IPS-18a (cell line): ENCODE measurements around the gene TMPRSS11B.

Experiments
- H3K27ac ChIP-seq: one replicate; pipeline ENCODE4 v1.5.1; 2013; ENCODE audit warnings: low read length
- H3K27me3 ChIP-seq: one replicate; pipeline ENCODE4 v1.6.1; 2013; ENCODE audit warnings: mild to moderate bottlenecking, low read length; ENCODE audit not compliant: control insufficient read depth, insufficient read depth
- H3K36me3 ChIP-seq: one replicate; pipeline ENCODE4 v1.6.1; 2013; ENCODE audit warnings: low read depth, low read length; ENCODE audit not compliant: control insufficient read depth
- H3K4me1 ChIP-seq: one replicate; pipeline ENCODE4 v1.6.1; 2013; ENCODE audit warnings: low read depth, low read length; ENCODE audit not compliant: control insufficient read depth
- H3K4me3 ChIP-seq: one replicate; pipeline ENCODE4 v1.5.1; 2013; ENCODE audit warnings: low read length
- H3K9ac ChIP-seq: one replicate; pipeline ENCODE4 v1.6.1; 2013; ENCODE audit warnings: mild to moderate bottlenecking, low read length, moderate library complexity
- H3K9me3 ChIP-seq: one replicate; pipeline ENCODE4 v1.6.1; 2013; ENCODE audit warnings: low read depth, low read length; ENCODE audit not compliant: control insufficient read depth

Gene TMPRSS11B

DNA sequence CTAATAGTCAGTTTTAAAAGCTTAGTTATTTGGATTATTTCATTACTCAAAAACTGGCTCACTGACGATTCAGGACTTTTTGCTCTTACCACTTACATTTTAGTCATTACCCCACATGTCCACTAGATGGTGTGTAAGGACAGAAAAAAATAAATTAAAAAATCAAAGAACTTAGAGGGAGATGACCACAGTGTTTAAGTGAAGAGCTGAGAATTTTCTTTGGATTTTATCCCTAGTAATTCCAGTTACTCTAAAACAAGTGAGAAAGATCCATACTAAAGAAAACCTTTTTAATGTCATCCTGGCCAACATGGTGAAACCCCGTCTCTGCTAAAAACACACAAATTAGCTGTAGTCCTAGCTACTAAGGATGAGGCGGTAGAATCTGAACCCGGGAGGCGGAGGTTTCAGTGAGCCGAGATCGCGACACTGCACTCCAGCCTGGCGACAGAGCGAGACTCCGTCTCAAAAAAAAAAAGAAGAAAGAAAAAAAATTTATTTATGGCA, 26.4 kb upstream of the TMPRSS11B start:
- H3K27ac ChIP-seq = no peak overlapping the region
- H3K9ac ChIP-seq = peak overlapping the region; percentile 35
- no peaks in the 10 kb centered on the region for H3K27me3 ChIP-seq
- no peaks in the 10 kb centered on the region for H3K36me3 ChIP-seq
- H3K4me1 ChIP-seq = peaks cover 23% of the 10 kb centered on the region
- peak overlapping the region; percentile 46 for H3K4me3 ChIP-seq
- H3K9me3 ChIP-seq = peaks cover 16% of the 10 kb centered on the region

DNA sequence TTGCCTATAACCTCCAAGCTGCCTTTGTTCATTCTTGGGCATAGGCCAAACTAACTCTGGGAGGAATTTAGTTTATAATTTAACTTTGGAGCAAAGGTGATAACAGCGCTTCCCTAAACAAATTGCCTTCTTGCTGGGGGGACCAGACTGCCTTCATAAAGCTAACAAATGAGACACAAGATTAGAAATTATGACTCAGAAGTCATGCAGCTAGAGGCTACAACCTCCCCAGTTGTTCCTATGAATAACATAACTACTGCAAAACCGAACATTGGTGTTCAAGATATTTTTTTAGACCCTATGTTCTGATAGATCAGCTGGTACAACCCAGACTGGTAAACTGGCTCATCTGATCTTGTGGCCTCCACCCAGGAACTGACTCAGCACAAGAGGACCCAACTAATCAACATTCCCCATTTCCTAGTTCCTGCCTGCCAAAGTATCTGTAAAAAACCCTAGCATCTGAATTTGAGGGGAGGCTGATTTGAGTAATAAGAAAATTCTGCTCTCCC, 22.0 kb upstream of the TMPRSS11B start:
- Histone ChIP-seq H3K9ac (no peak overlapping the region), H3K27me3 (no peaks in the 10 kb centered on the region), H3K27ac (no peak overlapping the region), H3K4me1 (peaks cover 6% of the 10 kb centered on the region), H3K36me3 (no peaks in the 10 kb centered on the region), H3K4me3 (no peak overlapping the region), H3K9me3 (peaks cover 19% of the 10 kb centered on the region)

DNA sequence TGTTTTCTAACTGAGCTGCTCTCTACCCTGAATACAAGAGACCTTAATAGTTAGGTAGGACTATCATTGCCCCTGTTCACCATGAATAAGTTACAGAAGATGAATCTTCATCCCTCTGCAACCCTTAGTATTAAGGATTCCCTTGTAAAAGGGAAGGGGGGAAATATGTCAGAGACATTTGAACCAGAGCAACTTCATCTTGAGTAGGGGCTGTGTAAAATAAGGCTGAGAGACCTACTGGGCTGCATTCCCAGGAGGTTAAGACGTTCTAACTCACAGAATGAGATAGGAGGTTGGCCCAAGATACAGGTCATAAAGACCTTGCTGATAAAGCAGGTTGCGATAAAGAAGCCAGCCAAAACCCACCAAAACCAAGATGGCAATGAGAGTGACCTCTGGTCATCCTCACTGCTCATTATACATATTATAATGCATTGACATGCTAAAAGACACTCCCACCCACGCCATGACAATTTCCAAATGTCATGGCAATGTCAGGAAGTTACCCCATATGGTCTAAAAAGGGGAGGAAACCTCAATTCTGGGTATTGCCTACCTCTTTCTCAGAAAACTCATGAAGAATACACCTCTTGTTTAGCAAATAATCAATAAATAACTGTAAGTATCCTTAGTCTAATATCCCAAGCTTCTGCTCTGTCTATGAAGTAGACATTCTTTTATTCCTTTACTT, 19.5 kb upstream of the TMPRSS11B start:
- H3K27me3 ChIP-seq = no peaks in the 10 kb centered on the region
- no peaks in the 10 kb centered on the region for H3K36me3 ChIP-seq
- H3K4me3 ChIP-seq = no peak overlapping the region
- H3K9ac ChIP-seq = no peak overlapping the region
- H3K9me3 ChIP-seq = peaks cover 8% of the 10 kb centered on the region
- H3K4me1 ChIP-seq = no peaks in the 10 kb centered on the region
- no peak overlapping the region for H3K27ac ChIP-seq

DNA sequence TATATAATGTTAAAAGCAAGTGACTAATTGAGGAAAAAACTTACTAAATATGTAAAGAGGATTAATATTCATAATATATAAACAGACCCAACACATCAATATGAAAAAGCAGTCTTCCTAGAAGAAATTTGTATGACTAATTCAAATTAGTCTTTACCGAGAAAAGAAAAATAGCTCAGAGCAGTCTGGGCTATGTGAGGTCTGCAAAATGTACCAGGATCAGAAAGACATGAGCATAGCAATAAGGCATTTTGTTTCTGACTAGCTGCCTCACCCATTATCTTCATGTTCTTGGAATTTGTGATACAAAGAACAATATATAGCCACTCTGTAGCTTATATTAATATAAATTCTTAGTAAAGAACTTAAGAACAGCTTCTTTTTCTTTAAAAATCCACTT, 13.7 kb upstream of the TMPRSS11B start:
- Histone ChIP-seq H3K9me3 (peaks cover 3% of the 10 kb centered on the region), H3K27ac (no peak overlapping the region), H3K36me3 (no peaks in the 10 kb centered on the region), H3K4me1 (no peaks in the 10 kb centered on the region), H3K9ac (no peak overlapping the region), H3K4me3 (no peak overlapping the region), H3K27me3 (no peaks in the 10 kb centered on the region)

DNA sequence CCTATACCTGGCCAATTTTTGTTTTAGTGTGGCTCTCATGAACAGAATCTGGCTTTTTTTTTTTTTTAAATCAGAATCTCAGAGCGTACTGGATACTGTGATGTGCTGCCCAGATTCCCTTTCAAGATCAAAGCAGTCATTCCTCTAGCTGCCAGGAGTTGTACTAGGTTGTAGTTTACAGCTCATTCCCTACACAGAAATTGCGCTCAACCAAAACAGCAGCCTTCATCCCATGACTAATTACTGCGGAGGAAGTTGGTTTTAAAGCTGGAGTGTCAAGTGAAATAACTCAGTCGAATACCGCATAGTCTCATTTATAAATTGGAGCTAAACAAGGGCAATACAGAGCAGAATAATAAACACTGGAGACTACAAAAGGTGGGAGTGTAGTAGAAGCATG, 12.2 kb upstream of the TMPRSS11B start:
- H3K36me3 ChIP-seq = no peaks in the 10 kb centered on the region
- no peaks in the 10 kb centered on the region for H3K9me3 ChIP-seq
- H3K4me1 ChIP-seq = no peaks in the 10 kb centered on the region
- no peaks in the 10 kb centered on the region for H3K27me3 ChIP-seq
- no peak overlapping the region for H3K27ac ChIP-seq
- H3K9ac ChIP-seq = no peak overlapping the region
- no peak overlapping the region for H3K4me3 ChIP-seq

DNA sequence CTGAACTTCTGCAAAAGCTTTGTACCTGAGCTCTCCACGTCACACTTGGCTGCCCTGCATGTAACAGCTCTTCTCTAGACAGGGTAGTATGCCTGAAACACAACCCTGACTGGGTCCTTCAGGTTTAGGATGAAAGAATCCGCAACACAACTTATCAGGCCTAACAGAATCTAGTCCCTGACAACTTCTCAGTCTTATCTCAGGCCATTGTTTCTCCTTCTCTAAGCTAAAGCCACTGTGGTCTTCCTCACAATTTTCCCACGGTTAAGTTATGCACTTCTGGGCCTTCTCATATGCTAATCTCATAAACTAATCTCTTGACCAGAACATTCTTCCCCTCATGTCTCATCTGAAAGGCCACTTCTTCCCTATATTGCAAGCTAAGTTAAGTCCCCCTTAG, 10.8 kb upstream of the TMPRSS11B start:
- Histone ChIP-seq H3K4me1 (no peaks in the 10 kb centered on the region), H3K9me3 (no peaks in the 10 kb centered on the region), H3K4me3 (no peak overlapping the region), H3K27ac (no peak overlapping the region), H3K9ac (no peak overlapping the region), H3K27me3 (no peaks in the 10 kb centered on the region), H3K36me3 (no peaks in the 10 kb centered on the region)

DNA sequence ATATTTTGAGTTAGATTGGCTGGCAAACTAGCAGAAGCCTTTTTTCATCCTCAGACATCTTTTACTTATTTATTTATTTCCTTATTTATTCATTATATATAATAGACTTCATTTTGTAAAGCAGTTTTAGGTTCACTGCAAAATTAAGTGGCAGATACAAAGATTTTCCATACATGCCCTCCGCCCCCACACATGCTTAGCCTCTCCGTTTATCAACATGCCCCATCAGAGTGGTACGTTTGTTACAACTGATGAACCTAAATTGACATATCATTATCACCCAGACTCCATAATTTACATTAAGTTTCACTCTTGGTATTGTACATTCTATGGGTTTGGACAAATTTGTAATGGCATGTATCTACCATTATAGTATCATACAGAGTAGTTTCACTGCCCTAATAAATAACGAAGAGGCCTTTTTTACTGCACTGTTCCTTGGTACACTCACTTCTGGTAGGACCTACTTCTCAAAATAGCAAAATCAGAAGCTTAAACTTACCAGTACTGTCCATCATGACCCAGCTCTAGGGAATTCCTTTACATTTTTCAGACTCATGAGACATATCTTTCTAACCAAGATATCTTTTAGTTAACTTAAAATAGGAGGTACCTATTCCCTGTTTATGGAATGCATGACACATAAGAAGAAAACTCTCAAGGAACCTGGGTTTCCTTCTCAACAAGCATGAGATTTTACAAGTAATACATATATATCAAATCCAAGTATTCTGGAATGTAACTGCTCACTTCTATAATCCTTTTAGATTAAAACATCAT, 4.8 kb upstream of the TMPRSS11B start:
- Histone ChIP-seq H3K9ac (no peak overlapping the region), H3K4me1 (no peaks in the 10 kb centered on the region), H3K27me3 (no peaks in the 10 kb centered on the region), H3K36me3 (no peaks in the 10 kb centered on the region), H3K4me3 (no peak overlapping the region), H3K27ac (no peak overlapping the region), H3K9me3 (no peaks in the 10 kb centered on the region)

DNA sequence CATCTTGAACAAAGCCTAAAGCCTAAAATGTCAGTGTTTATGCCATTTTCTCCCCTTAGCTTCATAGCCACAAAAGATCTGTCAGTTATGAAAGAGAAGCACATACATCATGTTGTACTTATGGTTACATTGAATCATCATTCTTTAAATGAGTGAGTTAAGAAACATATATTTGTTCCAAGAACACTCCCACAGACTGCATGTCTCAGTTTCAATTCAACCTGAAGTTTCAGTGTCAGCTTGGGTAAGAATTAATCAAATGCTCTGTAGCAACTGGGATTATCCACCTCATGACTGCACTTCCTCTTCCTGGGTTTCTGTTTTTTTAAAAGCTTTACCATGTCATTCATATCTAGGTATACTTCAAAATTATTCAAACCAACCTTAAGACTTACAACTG, 3.9 kb upstream of the TMPRSS11B start:
- Histone ChIP-seq H3K9ac (no peak overlapping the region), H3K4me3 (no peak overlapping the region), H3K27ac (no peak overlapping the region), H3K27me3 (no peaks in the 10 kb centered on the region), H3K36me3 (no peaks in the 10 kb centered on the region), H3K9me3 (no peaks in the 10 kb centered on the region), H3K4me1 (no peaks in the 10 kb centered on the region)

DNA sequence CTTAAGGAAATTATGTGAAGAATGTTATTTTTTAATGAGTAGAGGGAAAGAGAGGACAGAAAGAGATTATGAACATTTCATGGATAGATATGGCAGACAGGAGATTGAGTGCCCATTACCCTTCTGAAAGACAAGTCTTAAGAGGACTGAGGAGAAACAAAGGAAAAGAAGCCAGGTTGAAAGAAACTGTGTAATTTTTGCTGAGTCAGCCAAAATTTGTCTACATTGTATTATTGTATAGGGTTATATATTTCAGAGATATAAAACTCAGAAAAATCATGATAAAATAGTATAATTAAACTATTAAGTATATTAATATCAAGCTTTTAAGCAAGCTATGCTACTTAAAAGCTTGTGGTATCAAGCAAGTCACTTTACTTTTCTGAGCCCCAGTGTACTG, 4.9 kb downstream of the TMPRSS11B start:
- no peak overlapping the region for H3K4me3 ChIP-seq
- no peaks in the 10 kb centered on the region for H3K27me3 ChIP-seq
- no peak overlapping the region for H3K9ac ChIP-seq
- H3K36me3 ChIP-seq = no peaks in the 10 kb centered on the region
- no peaks in the 10 kb centered on the region for H3K4me1 ChIP-seq
- no peak overlapping the region for H3K27ac ChIP-seq
- H3K9me3 ChIP-seq = no peaks in the 10 kb centered on the region

DNA sequence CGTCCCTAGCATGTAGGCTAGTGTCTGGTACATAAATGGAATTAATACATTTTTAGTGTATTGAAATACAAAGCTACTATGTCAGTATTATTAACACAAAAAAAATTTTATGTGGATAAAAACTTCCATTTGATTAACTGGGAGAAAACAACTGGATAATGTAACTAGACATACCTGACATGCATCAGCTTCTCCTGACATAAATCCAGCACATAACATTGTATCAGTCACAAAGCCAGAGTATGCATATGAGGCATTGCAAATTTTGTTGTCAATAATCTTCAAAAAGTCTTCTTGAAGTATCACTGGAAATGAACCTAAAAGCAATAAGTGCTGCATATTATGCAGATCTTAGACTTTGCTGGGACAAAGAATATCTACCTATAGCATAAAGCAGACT, 16.9 kb downstream of the TMPRSS11B start:
- H3K36me3 ChIP-seq = no peaks in the 10 kb centered on the region
- H3K27me3 ChIP-seq = no peaks in the 10 kb centered on the region
- no peak overlapping the region for H3K27ac ChIP-seq
- no peak overlapping the region for H3K9ac ChIP-seq
- H3K4me3 ChIP-seq = no peak overlapping the region
- no peaks in the 10 kb centered on the region for H3K9me3 ChIP-seq
- no peaks in the 10 kb centered on the region for H3K4me1 ChIP-seq

DNA sequence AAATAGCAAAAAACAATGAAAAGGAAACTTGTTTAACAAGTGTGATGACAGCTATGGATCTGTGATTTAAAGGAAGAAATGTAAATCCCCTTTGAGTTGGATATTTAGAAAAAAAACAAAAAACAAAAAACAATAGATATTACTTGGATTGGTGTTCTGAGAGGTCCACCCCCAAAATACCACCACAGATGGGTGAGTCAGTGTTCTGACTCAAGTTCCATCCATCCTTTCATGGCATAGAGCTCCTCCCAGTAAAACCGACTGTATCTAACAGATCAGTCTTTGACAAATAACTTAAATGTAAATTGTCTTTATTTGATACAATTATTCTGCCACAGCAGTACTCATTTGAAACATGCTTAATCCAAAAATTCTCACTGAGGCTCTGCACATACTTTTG, 27.4 kb downstream of the TMPRSS11B start:
- Histone ChIP-seq H3K4me3 (no peak overlapping the region), H3K4me1 (peaks cover 13% of the 10 kb centered on the region), H3K36me3 (no peaks in the 10 kb centered on the region), H3K9ac (no peak overlapping the region), H3K27ac (no peak overlapping the region), H3K27me3 (no peaks in the 10 kb centered on the region), H3K9me3 (no peaks in the 10 kb centered on the region)
